HUDEP-2 (cell line): ENCODE data around the gene CADPS2.
A peak's percentile ranks its signal among the peaks of the same experiment; 100 is the strongest.

ENCODE experiments used
- DNase-seq, 76 experiments: peaks; one replicate each; lab custom pipeline; 2025; ENCODE audit not compliant: unreplicated experiment in 76 of 76; lab: John Stamatoyannopoulos, UW

Gene CADPS2

GRCh38 chr7:122550545-122550944, 335.7 kb downstream of the CADPS2 start:
- DNase-seq = no peak

- no peak for DNase-seq
Measured at GRCh38 chr7:122549578-122549977, 336.7 kb downstream of the CADPS2 start.

- no peak for DNase-seq
Measured at GRCh38 chr7:122546496-122546895, 339.8 kb downstream of the CADPS2 start.

- DNase-seq = no peak
Measured at GRCh38 chr7:122544463-122544862, 341.8 kb downstream of the CADPS2 start.

GRCh38 chr7:122543891-122544290, 342.4 kb downstream of the CADPS2 start:
- no peak for DNase-seq

GRCh38 chr7:122543166-122543565, 343.1 kb downstream of the CADPS2 start:
- no peak for DNase-seq

- no peak for DNase-seq
Measured at GRCh38 chr7:122535086-122535485, 351.2 kb downstream of the CADPS2 start.

- no peak for DNase-seq
Measured at GRCh38 chr7:122532406-122533269, 353.6 kb downstream of the CADPS2 start.

GRCh38 chr7:122528879-122529481, 357.3 kb downstream of the CADPS2 start:
- DNase-seq = peak in 6 of 76 experiments; percentile 0 to 13 (median 4)

- no peak for DNase-seq
Measured at GRCh38 chr7:122525355-122525754, 360.9 kb downstream of the CADPS2 start.

- no peak for DNase-seq
Measured at GRCh38 chr7:122521767-122522166, 364.5 kb downstream of the CADPS2 start.

- DNase-seq = no peak
Measured at GRCh38 chr7:122520971-122521555, 365.2 kb downstream of the CADPS2 start.

GRCh38 chr7:122518488-122518887, 367.8 kb downstream of the CADPS2 start:
- DNase-seq = no peak

- no peak for DNase-seq
Measured at GRCh38 chr7:122517576-122517975, 368.7 kb downstream of the CADPS2 start.

GRCh38 chr7:122515404-122515803, 370.9 kb downstream of the CADPS2 start:
- no peak for DNase-seq

GRCh38 chr7:122511268-122511667, 375.0 kb downstream of the CADPS2 start:
- DNase-seq = no peak

GRCh38 chr7:122507591-122507990, 378.7 kb downstream of the CADPS2 start:
- no peak for DNase-seq

GRCh38 chr7:122492007-122492406, 394.3 kb downstream of the CADPS2 start:
- DNase-seq = no peak

- no peak for DNase-seq
Measured at GRCh38 chr7:122488241-122488640, 398.0 kb downstream of the CADPS2 start.

GRCh38 chr7:122487131-122487530, 399.1 kb downstream of the CADPS2 start:
- DNase-seq = no peak

- no peak for DNase-seq
Measured at GRCh38 chr7:122485856-122486255, 400.4 kb downstream of the CADPS2 start.

GRCh38 chr7:122482212-122482611, 404.0 kb downstream of the CADPS2 start:
- DNase-seq = no peak
